Heart left ventricle (tissue), 13 donors: ENCODE measurements around the gene BCL11A.

Experiments used
- CTCF ChIP-seq, 12 donors: fragments of 200-600 bp; sonication (generic) in 4 of 12; IDR thresholded peaks; one replicate each; pipeline versions ENCODE4 v1.5.0 to v1.8.0; 2018 to 2022; ENCODE audit warnings: antibody characterized with exemption in 12 of 12, mild to moderate bottlenecking in 5 of 12
- POLR2A ChIP-seq, 2 donors: fragments of 450-650 bp; IDR thresholded peaks; one replicate each; pipeline ENCODE4 v1.6.1; 2017; ENCODE audit warnings: antibody characterized with exemption in 2 of 2, mild to moderate bottlenecking in 2 of 2, moderate library complexity in 2 of 2
- donor health status: ischemic (EF 13 %, LVEDD 7.1; RV severe dilation, severe dysfunction).
- donor health status: DM: no; HTN: yes; CAD: no.
- donor health status: DM: no; HTN: no; CAD: no.
- donor health status: ischemic (EF 25% LVEDD 6.9; RV normal size, moderate dysfunction).
- donor health status: ischemic (EF 25% LVEDD 5.7; RV mildly dilated, moderate dysfunction).
- donor health status: ischemic (EF 35%, LVEDD 5.7; RV mildly dilated, moderate dysfunction).
- donor health status: nonischemic (EF 11% LVEDD 7.7; RV severe dilation, severe dysfunction).
- donor health status: DM: yes; HTN: yes; CAD: no.
- donor health status: PGD.
- donor health status: ischemic (EF 29% LVEDD 5.4; RV normal size, mild dysfunction).
- donor health status: nonischemic (EF 23%, LVEDD 6.1; RV moderate dilation, normal function).

- TF ChIP-seq CTCF (IDR thresholded peaks at IDR 0.05) (no peak), POLR2A (IDR thresholded peaks at IDR 0.05) (no peak)
Measured at GRCh38 chr2:60488291-60488690, 65.2 kb downstream of the BCL11A start.
